Middle frontal gyrus (tissue), 1 donor: ENCODE results near the gene LENEP.

ENCODE experiments used
- DNase-seq: peaks from one replicate; pipeline ENCODE4 v3.0.0-alpha.2; 2015; ENCODE audit warnings: low spot score; ENCODE audit errors: extremely low spot score

LENEP gene, protein sequence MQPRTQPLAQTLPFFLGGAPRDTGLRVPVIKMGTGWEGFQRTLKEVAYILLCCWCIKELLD

GRCh38 chr1:154993572-154994268 is at the start of gene LENEP:
Gene LENEP (plus strand): TSS chr1:154993586. CDS start chr1:154993608, 22 bp downstream.
- DNase-seq = no peak

GRCh38 chr1:154943649-154944400 is 49.6 kb upstream of the LENEP start:
- no peak for DNase-seq

- DNase-seq = no peak
These were observed 48.8 kb upstream of the LENEP start for GRCh38 chr1:154944401-154945159.

GRCh38 chr1:154945160-154945961 is 48.0 kb upstream of the LENEP start:
- no peak for DNase-seq

DNA sequence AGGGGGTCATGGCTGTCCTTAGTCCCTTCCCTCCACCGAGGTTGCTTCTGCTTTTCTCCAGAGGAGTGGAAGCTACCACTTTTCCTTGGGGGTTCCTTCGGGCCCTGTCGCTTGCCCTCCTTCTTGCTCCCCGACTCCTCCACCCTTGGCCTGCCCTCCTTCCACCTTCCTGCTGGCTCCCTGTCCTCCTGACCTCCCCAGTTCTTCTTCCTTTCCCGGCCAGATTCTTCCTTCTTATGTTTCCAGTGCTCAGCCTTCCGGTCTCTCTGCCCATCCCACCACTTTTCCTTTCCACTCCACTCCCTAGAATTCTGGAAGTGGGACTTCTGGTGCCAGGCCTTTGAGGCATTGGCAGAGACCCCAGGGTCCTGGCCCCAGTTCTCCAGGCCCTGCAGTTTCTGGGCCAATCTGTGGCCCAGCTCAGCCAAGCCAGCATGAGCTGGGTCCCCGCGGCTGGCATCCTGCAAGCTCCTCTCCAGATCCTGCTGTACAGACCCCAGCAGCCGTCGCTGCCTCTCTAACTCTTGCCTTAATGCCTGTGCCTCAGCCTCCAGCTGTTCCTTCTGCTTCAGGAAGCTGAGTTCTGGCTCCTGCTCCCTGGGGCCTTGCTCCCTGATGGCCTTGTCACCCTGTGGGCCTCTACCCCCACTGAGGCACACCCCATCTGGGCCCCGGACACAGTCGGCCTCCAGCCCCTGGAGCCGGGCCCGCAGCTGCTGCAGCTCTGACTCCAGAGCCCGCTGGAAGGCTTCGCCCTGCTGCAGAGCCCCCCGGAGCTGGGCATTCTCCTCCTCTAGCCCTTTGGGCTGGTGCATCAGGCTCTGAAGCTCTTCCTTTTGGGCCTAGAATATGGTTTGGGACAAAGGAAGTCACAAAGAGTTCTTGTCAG is 47.2 kb upstream of the LENEP start:
- DNase-seq = no peak

DNA sequence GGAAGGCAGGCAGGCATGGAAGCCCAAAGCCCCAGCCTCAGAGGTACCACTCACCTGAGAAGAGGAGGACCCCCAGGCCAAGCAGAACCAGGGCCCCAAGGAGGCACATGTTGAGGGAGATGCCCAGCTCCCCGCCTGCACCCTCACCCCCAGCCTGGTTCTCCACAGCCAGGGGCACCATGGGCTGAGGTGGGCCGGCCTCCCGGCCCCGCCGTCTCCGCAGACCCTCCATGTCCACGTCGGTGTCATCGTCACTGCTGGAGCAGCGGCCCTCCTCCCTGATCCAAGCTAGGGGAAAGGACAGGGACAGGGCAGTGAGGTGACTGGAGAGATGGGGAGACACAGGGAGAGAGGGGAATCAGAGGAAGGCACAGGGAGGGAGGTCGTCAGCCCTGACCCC is 45.3 kb upstream of the LENEP start:
- DNase-seq = no peak

- DNase-seq = no peak
These were observed 41.3 kb upstream of the LENEP start for GRCh38 chr1:154951901-154952657.

DNA sequence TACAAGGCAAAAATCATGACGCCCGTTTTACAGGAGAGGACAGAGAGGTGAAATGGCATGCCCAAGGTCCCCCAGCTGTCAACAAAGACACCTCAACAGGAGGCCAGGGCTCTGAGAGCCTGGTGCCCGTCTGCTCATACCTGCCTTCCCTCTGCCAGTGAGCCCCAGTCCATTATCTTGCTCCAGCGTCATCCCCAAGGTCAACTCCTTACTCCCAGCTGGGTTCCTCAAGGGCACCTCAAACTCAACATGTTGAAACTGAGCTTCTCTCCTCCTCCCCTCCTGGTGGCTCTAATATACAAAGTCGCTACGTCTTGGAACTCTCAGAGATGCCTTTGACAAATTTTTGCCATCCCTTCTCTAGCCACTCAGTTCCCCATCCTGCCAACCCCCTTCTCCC is 40.7 kb upstream of the LENEP start:
- DNase-seq = no peak

- no peak for DNase-seq
These were observed 39.8 kb upstream of the LENEP start for GRCh38 chr1:154953611-154954038.

DNA sequence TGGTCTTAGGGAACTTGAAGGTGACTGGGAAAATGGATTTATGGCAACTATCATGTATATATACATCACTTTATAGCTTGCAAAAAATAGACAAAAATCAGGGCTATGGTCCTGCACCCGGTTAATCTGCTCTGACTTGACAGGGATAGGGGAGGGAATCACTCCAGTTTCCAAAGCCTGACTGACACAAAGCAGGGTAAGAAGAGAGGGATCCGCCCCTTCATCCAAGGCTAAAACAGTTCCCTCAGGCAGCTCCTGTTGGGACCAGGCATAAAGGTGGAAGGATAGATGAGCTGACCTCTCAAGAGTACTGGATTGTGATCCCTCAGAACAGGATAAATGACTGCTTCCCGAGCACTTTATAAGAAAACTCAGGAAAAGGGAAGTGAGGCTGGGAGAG is 38.8 kb upstream of the LENEP start:
- DNase-seq = no peak

- DNase-seq = peak; percentile 60
These were observed 38.2 kb upstream of the LENEP start for GRCh38 chr1:154955039-154955717.

- peak; percentile 89 for DNase-seq
These were observed 37.5 kb upstream of the LENEP start, which contains the start of gene PBXIP1 for GRCh38 chr1:154955718-154956543. Gene PBXIP1 (minus strand): TSS chr1:154956099. CDS start chr1:154953721, 2,378 bp downstream.

DNA sequence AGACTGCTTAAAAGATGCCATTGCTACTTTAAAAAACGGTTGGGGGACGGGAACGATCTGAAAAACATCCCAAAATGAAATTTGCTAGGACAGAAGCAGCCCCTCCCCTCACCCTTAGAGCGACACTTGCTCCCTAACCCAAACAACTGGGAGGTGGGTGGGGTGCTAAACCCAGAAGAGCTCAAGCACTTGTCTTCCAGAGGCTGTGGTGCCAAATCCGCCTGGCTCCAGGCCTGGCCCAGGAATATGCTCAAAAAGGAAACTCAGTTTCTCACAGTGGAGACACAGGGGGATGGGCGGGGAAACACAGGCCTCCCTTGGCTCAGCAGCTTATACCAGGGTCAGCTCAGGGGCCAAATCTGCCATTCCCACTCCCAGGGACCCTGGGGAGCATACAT is 36.8 kb upstream of the LENEP start:
- DNase-seq = no peak

DNA sequence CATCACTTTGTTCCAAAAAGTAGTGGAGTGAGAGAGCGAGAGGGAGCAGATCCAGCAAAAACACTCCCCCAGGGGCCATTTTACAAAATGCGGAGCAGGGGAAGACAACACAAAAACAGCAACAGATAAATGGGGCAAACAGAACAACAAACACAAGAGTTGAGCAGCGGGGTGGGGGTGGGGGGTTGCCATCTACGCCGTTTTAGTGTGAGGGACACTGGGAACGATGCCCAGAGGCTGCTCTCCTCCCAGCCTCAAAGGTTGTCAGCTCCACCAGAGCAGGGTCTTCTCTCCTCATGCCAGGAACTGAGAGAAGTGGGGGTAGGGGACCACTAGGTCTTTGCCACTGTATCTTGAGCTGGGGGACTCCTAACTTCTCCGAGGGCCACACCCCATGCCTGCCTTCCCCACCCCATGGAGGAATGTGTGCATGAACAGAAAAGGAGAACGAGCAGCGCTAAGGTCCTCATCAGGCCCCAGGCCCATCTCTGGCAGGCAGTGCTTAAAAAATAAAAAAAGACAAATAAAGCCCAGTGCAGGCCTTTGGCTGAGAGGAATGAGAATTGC is 36.2 kb upstream of the LENEP start:
- DNase-seq = no peak

GRCh38 chr1:154958036-154958435 is 35.4 kb upstream of the LENEP start:
- DNase-seq = no peak

GRCh38 chr1:154958681-154959425 is 34.5 kb upstream of the LENEP start:
- no peak for DNase-seq

- no peak for DNase-seq
These were observed 34.0 kb upstream of the LENEP start for GRCh38 chr1:154959426-154959780.
